ENCODE data around the gene OR4F6.

The OR4F6 gene

GRCh38 chr15:101804375-101804774 lies 1.1 kb downstream of the OR4F6 start:
- no peak for DNase-seq (ENCODE audit: low read depth in 2 of 3, low spot score in 2 of 3)

DNA sequence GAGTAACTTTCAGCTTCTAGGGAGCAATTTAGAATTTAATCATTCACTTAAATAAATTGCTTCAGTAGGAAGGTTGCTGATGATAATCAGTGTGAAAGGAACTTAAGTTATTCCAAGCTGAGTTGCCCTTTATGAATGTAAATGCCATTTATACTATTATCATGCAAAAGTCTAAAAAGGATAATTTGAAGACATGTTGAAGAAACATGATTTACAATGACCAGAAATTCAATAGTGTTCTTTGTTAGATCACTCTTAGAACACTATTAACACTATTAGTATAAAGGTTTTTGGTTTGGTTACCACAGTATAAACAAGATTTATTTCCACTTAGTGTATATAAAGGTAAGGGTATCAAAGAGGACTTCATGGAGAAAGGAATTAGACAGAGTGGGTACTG lies 1.6 kb downstream of the OR4F6 start:
- no peak for DNase-seq (ENCODE audit: low read depth in 2 of 3, low spot score in 2 of 3)

DNA sequence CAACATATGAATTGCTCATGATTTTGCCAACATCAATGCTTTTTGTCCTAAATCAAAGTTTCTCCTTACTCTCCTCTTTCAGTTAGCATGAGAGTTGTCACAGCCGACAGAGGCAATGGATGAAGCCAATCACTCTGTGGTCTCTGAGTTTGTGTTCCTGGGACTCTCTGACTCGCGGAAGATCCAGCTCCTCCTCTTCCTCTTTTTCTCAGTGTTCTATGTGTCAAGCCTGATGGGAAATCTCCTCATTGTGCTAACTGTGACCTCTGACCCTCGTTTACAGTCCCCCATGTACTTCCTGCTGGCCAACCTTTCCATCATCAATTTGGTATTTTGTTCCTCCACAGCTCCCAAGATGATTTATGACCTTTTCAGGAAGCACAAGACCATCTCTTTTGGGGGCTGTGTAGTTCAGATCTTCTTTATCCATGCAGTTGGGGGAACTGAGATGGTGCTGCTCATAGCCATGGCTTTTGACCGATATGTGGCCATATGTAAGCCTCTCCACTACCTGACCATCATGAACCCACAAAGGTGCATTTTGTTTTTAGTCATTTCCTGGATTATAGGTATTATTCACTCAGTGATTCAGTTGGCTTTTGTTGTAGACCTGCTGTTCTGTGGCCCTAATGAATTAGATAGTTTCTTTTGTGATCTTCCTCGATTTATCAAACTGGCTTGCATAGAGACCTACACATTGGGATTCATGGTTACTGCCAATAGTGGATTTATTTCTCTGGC lies 2.5 kb downstream of the OR4F6 start:
- no peak for DNase-seq (ENCODE audit: low read depth in 2 of 3, low spot score in 2 of 3)

DNA sequence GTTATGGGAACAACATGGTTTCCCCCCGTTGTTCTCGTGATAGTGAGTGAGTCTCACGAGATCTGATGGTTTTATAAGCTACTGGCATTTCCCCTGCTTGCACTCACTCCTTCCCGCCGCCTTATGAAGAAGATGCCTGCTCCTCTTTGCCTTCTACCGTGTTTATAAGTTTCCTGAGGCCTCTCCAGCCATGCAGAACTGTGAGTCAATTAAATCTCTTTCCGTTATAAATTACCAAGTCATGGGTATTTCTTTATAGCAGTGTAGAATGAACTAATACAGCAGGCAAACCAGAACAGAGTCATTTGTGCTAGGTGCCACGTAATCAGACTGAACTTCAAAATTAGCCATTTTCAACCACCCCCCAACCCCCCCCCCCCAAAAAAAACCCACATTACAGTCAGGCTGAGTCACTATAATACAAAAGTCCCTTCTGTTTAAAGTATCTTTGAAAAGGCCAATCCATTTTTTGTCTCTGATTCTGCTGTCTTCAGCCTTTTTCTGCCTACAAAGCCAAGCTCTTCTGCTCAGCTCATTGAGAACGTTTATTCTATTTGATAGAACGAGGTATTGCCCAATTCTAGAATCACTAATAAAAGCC lies 4.1 kb downstream of the OR4F6 start:
- no peak for DNase-seq (ENCODE audit: low read depth in 2 of 3, low spot score in 2 of 3)

GRCh38 chr15:101808201-101808600 lies 4.9 kb downstream of the OR4F6 start:
- DNase-seq (ENCODE audit: low read depth in 2 of 3, low spot score in 2 of 3), result no peak

DNA sequence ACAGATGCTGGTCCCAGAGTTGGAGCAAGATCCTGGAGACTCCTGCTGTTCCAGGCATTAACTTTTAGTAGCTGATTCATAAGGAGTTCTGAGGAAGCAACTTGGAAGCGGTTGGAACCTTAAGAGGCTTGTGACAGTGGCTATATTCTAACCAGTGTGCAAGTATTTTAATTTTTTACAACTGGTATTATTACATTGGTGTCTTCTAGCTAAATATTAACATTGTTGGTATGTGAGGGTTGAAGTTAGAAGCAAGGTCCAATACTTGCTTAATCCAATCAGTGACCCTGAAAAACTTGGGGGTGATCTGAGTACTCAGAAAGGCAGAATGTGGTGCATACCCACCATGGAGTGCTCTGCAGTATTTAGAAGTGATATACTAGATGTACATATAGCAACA lies 7.1 kb downstream of the OR4F6 start:
- DNase-seq (ENCODE audit: low read depth in 2 of 3, low spot score in 2 of 3), result no peak

DNA sequence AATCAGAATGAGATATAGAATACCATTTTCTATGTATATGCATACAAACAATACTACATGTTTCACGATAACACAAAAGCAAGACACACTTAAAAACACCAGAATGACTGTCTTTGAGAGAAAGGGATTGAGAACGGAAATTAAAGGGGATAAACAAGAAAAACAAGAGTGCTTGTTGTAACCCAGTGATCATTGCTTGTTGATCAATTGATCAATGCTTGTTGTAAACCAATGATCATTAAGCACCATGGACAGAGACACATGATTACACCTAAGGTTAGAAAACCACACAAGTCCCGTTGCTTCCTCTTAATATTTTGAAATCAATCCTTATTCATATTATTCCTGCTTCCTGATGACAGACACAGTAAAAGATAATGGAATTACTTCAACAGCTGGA lies 7.6 kb downstream of the OR4F6 start:
- DNase-seq (ENCODE audit: low read depth in 2 of 3, low spot score in 2 of 3), result no peak

GRCh38 chr15:101811902-101812301 lies 8.6 kb downstream of the OR4F6 start, which contains the start of gene OR4F15:
OR4F15 (plus strand) TSS chr15:101812202; CDS start chr15:101818187, 5,985 bp downstream.
- no peak for DNase-seq (ENCODE audit: low read depth in 2 of 3, low spot score in 2 of 3)

GRCh38 chr15:101813803-101814534 lies 10.7 kb downstream of the OR4F6 start:
- DNase-seq (ENCODE audit: low read depth in 2 of 3, low spot score in 2 of 3), result no peak

GRCh38 chr15:101820781-101821180 lies 17.5 kb downstream of the OR4F6 start:
- DNase-seq (ENCODE audit: low read depth in 2 of 3, low spot score in 2 of 3), result no peak

DNA sequence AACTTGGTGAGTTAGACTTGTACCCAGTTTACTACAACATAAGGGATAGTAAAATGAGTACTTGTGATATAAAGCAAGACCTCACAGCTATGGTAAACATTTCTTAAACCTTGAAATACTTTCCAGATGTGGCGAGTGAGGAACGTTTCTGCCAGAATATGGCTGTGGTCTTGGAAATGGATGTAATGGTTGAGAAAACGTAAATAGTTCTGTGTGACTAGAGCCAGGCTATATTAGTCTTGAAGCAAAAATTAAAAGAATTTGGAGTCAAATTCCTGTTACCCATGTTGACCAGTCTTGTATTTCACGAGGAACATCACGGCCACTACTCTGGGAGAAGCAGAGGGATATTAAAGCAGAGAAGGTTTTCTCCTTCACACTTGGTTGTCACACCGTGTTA lies 23.9 kb downstream of the OR4F6 start:
- no peak for DNase-seq (ENCODE audit: low read depth in 2 of 3, low spot score in 2 of 3)

DNA sequence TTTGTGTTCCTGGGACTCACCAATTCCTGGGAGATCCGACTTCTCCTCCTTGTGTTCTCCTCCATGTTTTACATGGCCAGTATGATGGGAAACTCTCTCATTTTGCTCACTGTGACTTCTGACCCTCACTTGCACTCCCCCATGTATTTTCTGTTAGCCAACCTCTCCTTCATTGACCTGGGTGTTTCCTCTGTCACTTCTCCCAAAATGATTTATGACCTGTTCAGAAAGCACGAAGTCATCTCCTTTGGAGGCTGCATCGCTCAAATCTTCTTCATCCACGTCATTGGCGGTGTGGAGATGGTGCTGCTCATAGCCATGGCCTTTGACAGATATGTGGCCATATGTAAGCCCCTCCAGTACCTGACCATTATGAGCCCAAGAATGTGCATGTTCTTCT lies 25.5 kb downstream of the OR4F6 start:
- no peak for DNase-seq (ENCODE audit: low read depth in 2 of 3, low spot score in 2 of 3)

GRCh38 chr15:101841656-101842055 lies 38.3 kb downstream of the OR4F6 start:
- DNase-seq (ENCODE audit: low read depth in 2 of 3, low spot score in 2 of 3), result no peak

DNA sequence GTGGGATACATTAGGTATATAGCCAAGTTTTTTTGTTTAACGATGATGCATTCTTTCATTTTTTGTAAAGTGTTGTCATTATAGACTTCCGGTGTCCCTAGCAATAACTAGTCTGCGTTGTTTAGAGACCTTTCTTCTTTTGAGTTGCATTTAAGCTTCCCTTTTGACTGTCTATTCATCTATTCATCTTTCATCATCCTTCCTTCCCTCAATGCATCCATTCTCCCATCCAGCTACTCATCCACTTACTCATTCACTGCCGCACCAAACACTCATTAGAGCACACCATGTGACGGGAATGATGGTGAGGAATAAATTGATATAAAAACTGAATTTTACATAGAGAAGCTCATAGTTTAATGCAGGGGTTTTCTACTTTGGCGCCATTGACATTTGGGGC lies 41.6 kb downstream of the OR4F6 start:
- DNase-seq (ENCODE audit: low read depth in 2 of 3, low spot score in 2 of 3), result no peak

DNA sequence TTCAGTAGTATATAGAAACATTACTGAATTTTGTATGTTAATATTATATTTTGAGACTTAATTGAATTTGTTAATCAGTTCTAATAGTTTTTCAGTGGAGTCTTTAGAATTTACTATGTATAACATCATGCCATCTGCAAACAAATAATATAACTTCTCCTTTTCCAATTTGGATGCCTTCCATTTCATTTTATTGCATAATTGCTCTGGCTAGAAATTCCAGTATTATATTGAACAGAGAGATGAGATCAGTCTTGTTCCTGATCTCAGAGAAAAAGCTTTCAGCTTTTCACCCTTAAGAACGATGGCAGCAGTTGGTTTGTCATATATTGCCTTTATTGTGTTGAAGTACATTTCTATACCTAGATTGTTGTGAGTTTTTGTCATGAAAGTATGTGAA lies 49.0 kb downstream of the OR4F6 start:
- no peak for DNase-seq (ENCODE audit: low read depth in 2 of 3, low spot score in 2 of 3)

Data from activated CD8-positive, alpha-beta memory T cell treated with anti-CD3 and anti-CD28 coated beads for 48 hours (primary cell).